DND-41 (cell line): ENCODE data around the gene SEC31A.

Experiments used
- EZH2 ChIP-seq: IDR thresholded peaks from 3 replicates; pipeline ENCODE4 v1.6.1; 2012; ENCODE audit warnings: borderline replicate concordance, low read depth, mild to moderate bottlenecking, moderate library complexity, low read length, inconsistent platforms; ENCODE audit not compliant: severe bottlenecking
- TF ChIP-seq, protein P1 (sequence below): IDR thresholded peaks from 2 replicates; pipeline ENCODE4 v1.5.1; 2012; ENCODE audit warnings: borderline replicate concordance, low read length, moderate library complexity, mild to moderate bottlenecking; ENCODE audit not compliant: poor library complexity, severe bottlenecking; ENCODE audit errors: extremely low read depth

DNA sequence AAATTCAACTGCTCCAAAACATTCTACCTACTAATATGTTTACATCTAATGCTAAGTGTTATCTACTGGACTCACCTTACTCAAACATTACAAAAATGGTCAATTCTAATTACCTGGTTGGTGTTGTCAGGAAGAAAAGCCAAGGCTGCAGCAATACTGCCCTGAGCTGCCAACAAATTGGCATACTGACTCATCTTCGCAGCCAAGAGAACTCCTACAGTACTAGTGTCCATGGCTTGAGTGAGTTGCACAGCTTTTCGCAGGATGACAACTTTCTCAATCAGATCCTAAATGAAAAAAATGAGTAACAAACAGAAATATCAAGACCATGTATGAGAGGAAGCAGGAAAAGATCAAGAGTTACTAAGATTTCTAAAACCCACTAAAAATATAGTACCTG, 39.6 kb downstream of the SEC31A start:
- TF ChIP-seq, protein P1, sequence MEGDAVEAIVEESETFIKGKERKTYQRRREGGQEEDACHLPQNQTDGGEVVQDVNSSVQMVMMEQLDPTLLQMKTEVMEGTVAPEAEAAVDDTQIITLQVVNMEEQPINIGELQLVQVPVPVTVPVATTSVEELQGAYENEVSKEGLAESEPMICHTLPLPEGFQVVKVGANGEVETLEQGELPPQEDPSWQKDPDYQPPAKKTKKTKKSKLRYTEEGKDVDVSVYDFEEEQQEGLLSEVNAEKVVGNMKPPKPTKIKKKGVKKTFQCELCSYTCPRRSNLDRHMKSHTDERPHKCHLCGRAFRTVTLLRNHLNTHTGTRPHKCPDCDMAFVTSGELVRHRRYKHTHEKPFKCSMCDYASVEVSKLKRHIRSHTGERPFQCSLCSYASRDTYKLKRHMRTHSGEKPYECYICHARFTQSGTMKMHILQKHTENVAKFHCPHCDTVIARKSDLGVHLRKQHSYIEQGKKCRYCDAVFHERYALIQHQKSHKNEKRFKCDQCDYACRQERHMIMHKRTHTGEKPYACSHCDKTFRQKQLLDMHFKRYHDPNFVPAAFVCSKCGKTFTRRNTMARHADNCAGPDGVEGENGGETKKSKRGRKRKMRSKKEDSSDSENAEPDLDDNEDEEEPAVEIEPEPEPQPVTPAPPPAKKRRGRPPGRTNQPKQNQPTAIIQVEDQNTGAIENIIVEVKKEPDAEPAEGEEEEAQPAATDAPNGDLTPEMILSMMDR, result no peak
- no peak for TF ChIP-seq EZH2
